ENCODE measurements around the gene TLCD1.
"Not testable (repeated sequence)": the region's sequence is repeated elsewhere in the genome, so short reads cannot be mapped to it uniquely, and the experiment has no call there.

TLCD1 gene

DNA sequence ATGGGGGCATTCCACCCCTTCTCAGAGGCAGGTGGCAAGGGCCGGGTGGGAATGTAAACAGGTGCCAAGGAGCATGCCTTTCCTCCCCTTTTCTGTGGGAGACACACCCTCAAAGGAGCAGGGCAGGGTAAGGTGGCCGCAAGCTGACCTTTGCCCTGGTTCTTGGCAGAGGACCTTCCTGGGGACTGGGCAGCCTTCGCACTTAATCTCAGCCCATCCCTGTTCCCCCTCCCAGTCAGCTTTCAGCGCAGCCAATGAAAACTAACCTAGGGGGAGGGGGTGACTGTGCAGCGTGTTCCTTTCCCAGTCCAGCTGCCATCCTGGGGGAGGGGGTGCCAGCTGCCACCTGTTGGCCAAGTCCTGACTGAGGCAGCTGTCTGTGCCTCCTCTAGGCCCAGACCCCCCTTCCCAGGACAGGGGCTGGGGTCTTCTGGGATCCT, 20.6 kb upstream of the TLCD1 start:
- no peak for DNase-seq

DNA sequence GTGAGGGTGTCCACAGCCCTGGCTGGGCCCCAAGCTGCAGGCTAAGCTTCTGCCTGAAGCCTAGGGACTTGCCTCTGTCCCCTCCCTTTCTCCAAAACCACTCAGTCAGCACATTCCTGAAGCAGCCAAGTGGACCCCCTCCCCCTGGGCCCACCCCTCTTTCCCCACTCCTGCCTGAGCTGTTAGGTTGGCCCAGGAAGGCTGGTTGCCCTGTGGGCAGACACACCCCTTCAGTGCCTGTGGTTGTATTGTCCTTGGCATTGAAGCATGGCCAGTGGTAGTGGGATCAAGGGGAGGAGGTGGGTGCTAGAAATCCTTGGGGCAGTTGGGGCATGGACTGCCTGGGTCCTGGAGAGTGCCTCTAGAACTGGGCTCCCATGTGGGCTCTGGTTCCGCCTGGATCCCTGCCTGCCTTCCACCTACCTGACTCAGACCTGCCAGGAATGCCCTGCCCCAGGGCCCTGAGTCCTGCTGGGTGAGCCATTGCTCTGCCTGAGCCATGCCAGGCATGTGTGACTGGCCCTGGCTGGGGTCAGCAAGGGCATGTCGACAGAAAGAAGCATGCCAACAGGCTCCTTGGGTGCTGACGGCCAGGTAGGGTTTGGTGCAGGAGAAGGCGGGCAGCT, 19.9 kb upstream of the TLCD1 start:
- no peak for DNase-seq

DNA sequence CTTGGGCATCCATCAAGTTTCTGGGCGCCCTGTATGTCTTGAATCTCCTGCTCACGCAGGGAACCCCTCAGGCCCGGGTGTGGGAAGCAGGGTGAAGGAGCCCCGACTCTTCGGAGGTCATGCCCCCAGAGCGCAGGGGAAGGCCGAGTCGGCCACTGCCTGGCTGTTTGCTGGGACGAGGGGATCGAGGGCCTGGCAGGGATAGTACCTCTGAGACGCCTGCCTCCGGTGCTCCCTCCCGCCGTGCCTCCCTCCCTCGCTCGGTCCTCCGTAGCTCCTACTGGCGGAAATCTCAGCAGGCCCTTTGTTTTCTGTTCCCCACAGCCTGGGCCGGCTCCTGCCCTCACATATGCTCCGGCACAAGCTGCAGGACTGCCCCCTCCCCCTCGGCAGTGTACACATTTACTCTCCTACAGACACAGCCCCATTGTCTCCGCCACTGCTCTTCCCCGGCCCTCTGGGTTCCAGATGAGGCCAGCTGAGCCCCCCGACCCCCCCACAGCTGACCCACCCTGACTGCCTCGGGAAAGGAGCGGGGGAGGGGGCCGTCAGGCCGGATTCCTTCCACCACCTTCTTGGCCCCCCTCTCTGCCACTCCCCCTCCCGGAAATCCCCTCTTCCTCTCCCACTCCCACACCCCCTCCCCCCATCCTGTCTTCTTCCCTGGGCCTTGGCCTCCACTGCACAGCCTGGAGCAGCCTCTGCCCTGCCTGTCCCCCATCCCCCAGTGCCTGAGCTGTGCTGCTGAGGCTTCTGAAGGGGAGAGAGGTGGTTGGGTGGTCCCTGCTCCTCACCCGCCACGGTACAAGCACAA, 19.1 kb upstream of the TLCD1 start:
- DNase-seq, result peak; percentile 38

DNA sequence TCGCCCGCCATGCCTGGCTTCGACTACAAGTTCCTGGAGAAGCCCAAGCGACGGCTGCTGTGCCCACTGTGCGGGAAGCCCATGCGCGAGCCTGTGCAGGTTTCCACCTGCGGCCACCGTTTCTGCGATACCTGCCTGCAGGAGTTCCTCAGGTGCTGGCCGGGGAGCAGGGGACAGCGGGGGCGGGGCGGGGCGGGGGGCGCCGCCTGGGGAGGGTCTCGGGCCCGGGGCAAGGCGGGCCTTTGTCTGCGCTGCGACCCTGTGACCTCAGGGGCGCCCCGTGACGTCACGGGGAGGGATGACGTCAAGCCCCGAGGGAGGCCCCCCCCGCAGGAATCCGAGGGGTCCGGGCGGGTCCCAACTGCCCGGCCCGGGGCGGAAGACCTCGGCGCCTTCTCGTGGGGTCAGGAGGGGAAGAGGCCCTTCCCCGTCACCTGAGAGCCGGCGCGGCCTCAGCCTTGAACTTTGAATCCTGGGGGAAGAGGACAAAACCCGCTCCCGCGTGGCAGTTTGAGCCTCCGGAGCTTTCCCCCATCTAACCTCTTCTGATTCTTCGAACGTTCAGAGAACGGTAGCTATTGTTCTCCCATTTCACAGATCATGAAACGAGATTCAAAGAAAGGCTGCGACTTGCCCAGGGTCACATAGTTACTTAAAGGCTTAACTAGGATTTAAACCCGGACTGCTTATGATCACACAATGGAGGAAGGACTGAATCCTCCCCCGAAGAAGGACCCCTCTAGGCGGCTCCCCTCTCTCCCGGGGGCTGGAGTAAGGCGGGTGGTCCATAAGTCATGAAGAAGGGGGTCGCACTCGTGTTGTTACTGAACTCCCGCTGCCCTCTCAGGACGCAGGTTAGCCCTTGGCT, 18.3 kb upstream of the TLCD1 start:
- peak; percentile 77 for DNase-seq

DNA sequence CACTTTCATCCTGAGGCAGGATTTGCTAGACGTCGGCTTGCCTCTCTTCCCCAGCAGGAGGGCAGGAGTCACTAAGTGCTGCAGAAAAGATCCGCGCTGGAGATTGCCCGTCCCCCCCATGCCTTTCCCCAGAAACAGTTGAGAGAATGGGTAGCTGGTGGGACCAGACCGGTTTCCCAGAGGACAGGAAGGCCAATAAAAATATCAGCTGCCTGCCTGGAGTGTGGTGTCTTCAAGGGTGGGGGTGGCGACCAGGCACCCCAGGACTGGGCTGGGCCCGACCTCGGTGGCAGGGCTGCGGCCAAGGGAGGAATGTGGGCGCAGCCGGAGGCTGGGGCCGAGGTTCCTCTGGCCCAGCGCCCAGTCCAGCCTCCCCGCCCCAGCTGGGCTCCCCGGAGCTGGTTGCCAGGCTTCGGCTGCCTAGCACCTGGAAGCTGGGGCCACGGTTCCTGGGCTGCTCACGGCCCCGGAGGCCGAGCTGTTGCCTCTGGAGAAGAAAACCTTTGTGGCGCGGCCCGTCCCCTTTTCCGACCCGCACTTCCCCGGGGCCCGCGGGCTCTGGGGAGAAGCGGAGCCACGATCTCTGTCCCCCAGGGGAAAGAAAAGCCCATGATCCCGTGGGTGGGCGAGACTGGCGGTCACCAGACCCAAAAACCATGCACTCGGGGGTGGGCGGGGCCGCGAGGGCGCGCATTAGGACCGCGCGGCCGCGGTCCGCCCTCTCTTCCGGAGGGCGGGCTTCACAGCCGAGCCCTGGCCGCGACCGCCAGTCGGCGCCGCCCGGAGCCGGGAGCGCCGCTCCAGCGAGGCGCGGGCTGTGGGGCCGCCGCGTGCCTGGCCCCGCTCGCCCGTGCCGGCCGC, 17.4 kb upstream of the TLCD1 start, which contains the start of gene TRAF4:
Gene TRAF4, plus strand, starts transcription at position 769 of the 861 bp plus-strand sequence. CDS start 102 bp downstream, outside the sequence.
- peak; percentile 83 for DNase-seq

DNA sequence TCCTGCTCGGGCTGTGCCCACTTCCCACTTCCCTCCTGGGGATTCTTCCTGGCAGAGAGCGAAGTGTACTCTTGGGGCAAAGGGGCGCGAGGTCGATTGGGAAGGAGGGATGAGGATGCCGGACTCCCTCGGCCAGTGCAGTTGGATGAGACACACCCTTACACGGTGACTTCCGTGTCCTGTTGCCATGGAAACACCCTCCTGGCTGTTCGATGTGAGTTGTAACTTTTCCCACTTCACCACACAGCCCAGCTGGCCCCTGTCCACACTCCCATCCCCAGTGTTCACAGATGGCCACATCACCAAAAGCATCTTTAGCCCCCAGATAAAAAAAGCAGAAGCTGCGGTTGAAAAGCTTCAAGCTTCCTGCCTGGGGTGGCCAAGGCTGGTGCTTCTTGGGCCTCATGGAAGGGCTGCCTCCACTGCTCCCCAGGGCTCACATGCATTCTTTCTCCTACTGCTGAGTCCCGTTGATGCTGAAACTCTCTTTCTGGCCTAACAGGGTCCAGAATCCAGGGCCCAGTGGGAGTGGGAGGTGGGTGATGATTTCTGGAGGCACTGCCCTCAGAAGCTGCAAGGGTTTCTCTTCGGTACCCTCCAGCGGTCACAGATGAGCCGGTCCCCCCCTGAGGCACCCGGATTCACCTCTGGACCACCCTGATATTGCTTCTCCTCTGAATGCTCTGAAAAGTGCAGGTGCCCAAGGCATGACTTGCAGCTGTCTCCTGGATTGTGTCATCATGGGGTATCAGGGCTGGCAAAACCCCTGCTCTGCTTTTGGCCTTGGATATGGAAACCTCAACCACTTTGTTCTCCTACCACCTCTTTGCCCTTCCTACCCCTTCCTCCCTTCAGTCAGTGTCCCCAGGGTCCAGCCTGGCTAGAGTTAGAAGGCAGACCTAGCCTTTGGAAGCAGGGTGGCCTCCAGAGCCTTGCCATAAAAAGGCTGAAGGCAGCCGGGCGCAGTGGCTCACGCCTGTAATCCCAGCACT, 15.6 kb upstream of the TLCD1 start:
- DNase-seq, result no peak

DNA sequence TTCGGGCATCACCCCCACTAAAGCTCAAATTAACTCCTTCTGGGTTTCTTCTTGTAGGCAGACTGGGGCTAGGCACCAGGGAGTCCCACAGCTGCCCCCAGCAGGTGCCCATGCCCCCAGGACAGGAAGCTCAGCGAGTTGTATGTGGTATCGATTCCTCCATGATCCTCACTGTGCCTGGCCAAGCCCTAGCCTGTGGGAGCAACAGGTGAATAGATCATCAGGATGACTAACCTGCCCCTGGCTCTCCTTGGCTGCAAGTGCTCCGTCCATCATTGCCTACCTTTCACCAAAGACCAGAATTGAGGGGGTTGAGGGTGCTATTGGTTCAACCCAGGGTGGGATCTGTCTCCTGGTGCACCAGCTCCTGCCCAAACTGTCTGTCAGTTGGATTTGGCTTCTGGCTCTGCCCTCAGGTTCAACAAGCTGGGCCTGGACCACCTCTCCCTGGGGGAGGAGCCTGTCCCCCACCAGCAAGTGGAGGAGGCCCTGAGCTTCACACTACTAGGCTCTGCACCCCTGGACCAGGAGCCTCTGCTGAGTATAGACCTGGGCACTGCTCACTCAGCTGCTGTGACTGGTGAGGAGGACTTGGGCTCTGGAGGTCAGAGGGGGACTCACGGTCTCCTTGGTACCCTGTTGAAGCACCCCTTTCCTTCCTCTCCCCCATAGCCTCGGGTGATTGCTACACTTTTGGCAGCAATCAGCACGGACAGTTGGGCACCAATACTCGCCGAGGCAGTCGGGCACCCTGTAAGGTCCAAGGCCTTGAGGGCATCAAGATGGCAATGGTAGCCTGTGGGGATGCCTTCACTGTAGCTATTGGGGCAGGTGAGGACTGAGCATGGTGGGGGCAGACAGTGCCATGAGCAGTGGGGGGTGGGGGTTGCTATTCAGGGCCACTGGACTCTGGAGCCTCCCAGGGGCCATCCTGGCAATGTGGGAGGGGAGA, 14.6 kb upstream of the TLCD1 start:
- no peak for DNase-seq

DNA sequence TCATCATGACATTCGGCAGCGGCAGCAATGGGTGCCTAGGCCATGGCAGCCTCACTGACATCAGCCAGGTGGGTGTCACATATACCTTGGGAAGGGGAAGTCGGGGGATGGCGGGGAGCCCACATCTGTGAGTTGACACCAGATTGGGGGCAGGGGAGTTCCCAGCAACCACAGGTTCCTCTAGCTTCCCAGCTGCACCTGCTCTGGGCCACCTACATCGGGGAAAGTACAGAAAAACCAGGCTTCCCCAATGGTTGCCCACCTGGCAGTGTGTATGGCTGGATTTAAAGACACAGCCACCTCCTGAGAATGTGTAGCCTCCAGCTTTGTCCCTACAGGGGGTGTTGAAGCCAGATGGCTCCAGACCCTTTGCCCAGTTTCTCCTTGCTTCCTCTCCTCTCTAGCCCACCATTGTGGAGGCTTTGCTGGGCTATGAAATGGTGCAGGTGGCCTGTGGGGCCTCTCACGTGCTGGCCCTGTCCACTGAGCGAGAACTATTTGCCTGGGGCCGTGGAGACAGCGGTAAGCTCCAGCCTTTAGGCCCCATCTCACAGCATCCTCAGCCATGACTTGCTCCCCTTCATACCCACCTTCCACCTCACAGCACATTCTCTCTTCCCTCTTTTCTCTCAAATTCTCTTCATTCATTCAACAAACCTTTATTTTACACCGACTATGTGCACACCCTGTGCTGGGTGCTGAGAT, 12.8 kb upstream of the TLCD1 start:
- DNase-seq, result peak; percentile 74

DNA sequence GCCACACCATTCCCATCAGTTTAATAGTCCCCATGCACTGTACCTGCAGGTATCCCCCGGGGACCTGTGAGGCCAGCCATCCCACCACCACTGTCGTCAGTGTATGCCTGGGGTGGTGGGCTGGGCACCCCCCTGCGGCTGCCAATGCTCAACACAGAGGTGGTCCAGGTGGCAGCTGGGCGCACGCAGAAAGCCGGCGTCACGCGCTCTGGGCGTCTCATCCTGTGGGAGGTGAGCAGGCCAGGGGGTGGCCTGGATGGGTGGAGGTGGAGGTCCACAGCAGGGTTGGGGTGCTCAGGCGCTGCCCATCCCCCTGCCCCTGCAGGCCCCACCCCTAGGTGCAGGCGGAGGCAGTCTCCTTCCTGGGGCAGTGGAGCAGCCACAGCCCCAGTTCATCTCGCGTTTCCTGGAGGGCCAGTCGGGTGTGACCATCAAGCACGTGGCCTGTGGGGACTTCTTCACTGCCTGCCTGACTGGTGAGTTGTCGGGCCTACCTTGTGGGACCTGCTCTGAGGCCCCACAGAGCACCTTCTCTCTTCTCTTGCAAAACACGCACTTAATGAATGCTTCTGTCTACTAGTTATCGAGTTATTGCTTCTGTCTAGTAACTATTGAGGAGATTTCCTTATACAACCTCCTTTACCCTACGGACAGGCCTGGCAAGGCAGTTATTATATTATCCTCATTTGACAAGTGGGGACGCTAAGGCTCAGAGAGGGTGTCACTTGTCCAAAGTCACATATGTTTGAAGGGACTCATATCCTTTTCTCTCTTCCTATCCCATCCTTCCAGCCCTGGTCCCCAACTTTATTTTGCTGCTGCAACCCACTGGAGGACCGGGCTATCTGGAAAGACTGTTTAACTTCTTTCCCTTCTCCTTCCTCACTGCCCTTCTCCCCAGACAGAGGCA, 12.0 kb upstream of the TLCD1 start:
- no peak for DNase-seq

DNA sequence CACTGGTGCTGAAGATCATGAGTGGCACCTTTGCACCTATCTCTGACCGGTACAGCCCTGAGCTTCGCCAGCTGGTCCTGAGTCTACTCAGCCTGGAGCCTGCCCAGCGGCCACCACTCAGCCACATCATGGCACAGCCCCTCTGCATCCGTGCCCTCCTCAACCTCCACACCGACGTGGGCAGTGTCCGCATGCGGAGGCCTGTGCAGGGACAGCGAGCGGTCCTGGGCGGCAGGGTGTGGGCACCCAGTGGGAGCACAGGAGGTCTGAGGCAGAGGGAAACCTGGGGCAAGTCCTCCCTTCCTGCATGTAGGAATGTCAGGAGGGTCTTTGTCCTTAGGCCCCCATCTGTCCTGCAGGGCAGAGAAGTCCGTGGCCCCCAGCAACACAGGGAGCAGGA, 11.3 kb upstream of the TLCD1 start:
- no peak for DNase-seq

DNA sequence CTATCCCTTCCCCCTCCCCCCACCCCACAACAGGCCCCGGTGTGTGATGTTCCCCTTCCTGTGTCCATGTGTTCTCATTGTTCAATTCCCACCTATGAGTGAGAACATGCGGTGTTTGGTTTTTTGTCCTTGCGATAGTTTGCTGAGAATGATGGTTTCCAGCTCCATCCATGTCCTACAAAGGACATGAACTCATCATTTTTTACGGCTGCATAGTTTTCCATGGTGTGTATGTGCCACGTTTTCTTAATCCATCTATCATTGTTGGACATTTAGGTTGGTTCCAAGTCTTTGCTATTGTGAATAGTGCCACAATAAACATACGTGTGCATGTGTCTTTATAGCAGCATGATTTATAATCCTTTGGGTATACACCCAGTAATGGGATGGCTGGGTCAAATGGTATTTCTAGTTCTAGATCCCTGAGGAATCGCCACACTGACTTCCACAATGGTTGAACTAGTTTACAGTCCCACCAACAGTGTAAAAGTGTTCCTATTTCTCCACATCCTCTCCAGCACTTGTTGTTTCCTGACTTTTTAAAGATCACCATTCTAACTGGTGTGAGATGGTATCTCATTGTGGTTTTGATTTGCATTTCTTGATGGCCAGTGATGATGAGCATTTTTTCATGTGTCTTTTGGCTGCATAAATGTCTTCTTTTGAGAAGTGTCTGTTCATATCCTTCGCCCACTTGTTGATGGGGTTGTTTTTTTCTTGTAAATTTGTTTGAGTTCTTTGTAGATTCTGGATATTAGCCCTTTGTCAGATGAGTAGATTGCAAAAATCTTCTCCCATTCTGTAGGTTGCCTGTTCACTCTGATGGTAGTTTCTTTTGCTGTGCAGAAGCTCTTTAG, 10.1 kb upstream of the TLCD1 start:
- DNase-seq, result not testable (repeated sequence)

DNA sequence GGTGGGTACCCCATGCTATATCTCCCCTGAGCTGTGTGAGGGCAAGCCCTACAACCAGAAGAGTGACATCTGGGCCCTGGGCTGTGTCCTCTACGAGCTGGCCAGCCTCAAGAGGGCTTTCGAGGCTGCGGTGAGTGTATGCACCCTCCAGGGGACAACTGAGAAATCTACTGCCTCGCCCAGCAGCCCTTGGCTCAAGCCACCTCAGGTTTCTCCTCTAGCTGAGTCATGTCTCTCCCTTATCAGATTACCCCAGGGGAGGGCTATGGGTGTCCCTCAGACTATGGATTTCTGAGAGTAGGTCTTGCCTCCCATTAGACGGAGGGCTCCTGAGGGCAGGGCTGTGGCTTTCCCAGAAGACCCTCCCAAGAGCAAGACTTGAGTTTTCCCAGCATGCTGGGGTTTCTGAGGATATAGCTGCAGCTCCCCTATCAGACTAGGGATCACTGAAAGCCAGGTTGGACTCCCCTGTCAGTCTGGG, 9.2 kb upstream of the TLCD1 start:
- DNase-seq, result no peak

DNA sequence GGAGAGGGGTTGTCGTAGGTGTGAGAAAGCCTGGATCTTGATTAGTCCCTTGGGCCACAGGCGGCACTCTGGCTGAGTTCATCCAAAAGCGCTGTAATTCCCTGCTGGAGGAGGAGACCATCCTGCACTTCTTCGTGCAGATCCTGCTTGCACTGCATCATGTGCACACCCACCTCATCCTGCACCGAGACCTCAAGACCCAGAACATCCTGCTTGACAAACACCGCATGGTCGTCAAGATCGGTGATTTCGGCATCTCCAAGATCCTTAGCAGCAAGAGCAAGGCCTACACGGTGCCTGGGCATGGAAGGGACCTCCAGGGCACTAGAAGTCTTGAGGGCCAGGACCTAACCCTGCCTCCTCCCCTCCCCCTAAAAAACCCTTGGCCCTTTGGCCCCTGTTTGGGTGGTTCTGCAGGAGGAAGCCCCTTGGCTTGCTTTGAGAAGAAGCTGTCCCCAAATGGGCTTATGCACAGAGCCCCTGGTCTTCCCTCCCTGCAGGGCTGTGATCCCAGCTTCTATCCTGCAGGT, 8.7 kb upstream of the TLCD1 start:
- DNase-seq, result no peak

DNA sequence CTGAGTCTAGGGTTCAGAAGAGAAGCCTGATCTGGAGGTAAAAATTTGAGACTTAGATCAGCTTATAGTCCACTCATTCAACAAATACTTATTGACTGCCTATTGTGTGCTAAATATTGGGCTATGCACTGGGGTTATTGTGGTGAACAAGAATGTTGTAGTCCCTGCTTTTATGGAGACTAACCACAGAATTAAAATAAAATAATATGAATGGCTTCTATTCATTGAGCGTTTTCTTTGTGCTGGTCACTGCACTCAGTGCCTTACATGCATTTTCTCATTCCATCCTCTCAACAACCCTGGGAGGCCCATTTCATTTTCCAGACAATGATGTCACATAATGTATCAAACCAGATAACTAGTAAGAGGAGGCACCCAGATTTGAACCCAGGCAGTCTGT, 7.3 kb upstream of the TLCD1 start:
- no peak for DNase-seq

DNA sequence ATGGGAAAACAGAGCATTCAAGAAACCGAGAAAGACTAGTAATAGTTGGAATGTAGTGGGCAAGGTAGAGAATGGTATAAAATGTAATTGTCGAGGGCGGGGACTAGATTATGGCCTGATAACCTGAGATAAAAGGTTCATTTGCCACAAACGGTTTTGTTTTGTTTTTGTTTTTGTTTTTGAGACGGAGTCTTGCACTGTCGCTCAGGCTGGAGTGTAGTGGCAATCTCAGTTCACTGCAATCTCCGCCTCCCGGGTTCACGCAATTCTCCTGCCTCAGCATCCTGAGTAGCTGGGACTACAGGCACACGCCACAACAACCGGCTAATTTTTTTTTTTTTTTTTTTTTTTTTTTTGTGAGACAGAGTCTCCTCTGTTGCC, 3.9 kb upstream of the TLCD1 start:
- no peak for DNase-seq

DNA sequence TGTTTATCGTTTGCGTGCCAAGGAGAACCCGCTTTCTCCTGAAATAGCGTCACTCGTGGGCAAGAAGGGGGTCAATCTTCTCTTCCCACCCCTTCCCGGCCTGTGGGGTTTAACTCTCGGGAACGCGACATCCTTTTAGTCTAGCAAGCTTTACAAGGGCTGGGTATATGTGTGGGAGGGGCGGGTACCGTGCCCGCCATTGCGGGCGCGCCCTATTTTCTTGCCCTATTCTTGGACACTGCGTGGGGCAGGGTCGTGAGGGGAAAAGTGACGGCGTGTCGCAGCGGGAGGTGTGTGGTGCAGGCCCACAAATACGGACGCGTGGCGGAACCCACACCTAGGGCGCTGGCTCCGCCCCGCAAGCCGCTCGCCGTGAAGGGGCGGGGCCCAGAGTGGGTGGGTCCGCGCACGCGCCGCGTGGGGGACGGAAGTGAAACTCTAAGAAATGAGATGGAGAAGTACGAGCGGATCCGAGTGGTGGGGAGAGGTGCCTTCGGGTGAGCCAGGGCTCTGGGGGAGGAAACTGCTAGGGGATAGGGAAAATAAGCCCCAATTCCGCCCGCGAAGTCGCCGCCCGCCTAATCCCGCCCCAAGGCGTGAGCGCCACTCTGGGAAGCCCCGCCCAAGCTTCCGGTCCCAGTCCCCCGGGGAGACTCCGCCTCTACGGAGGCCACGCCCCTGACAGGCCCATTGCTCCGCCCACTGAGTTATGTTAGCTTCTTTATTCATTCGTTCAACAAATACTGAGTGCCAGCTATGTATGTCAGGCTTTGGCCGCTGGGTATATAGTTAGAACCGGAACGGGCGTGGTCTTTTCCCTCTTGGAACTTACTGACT, 2.5 kb upstream of the TLCD1 start, which contains the start of gene NEK8:
Gene NEK8, plus strand, starts transcription at position 425 of the 837 bp plus-strand sequence. Its CDS starts 26 bp downstream, at position 451.
- DNase-seq, result peak; percentile 98

Measured in stimulated activated CD4-positive, alpha-beta T cell treated with anti-CD3 and anti-CD28 coated beads, Interleukin-4, amount 100 ng/mL, for 1 hour (primary cell).